ENCODE results near the gene VWA8. TPM values are rescaled to one million over a fixed set of nuclear protein-coding genes. Genes with fewer than 3 reads are reported as not detected.
"Not testable (repeated sequence)": the region's sequence is repeated elsewhere in the genome, so short reads cannot be mapped to it uniquely, and the experiment has no call there.

Gene VWA8
- total and polyA plus RNA-seq, 4 donors: 7.1 to 50.3 (median 12.4) TPM

GRCh38 chr13:41745496-41745895, 215.4 kb downstream of the VWA8 start:
- H3K27me3 ChIP-seq (ENCODE audit: control insufficient read depth in 4 of 4, insufficient read depth in 4 of 4, low read length in 3 of 4); H3K9ac ChIP-seq (ENCODE audit: low read depth in 1 of 2, low read length in 2 of 2); H3K4me1 ChIP-seq (ENCODE audit: control insufficient read depth in 4 of 4, insufficient read depth in 4 of 4, low read length in 3 of 4); H3K27ac ChIP-seq (ENCODE audit: low read depth in 1 of 2, low read length in 2 of 2); DNase-seq (ENCODE audit: low spot score); H3K36me3 ChIP-seq (ENCODE audit: control insufficient read depth in 4 of 4, insufficient read depth in 3 of 4, low read depth in 1 of 4, low read length in 3 of 4); H3K4me3 ChIP-seq (ENCODE audit: low read depth in 1 of 3, low read length in 3 of 3); H3K9me3 ChIP-seq (ENCODE audit: control insufficient read depth in 4 of 4, low read length in 3 of 4): not testable (repeated sequence)
- 96% methylated on average over 3 of the region's 3 CpGs for WGBS

DNA sequence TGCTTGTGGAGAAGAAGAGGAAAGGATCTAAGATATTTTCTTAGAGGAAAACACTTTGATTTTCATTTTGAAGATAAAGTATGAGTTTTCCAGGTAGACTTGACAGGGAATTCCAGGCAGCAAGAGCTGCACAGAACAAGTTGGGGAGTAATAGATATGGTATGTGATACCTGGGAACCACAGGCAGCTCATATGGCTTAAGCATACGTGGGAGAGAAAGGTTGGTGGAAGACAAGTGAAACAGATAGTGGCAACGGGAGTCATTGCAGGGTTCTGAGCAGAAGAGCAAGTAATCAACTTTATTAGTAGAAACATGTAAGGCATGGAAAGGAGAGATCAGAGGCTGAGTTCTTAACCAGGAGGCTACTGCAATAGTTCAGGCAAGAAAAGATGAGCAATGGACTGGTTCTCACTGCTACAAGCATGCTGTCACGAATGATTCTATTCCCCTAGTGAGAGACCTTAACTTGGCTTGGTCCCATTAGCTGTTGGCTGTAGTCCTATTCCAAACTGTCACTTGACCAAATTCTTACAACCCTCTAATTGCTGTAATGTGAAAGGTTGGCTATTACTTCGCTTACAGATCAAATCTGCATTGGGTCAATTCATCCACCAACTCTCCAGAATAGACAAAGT, 217.9 kb downstream of the VWA8 start:
- TF ChIP-seq CTCF (IDR thresholded peaks at IDR 0.05; ENCODE audit: low read depth, low read length, missing input control) (no peak), ZBTB33 (IDR thresholded peaks at IDR 0.05) (no peak)
- Histone ChIP-seq H3K4me1 (ENCODE audit: control insufficient read depth in 4 of 4, insufficient read depth in 4 of 4, low read length in 3 of 4) (no peaks in the 10 kb centered on the region), H3K27me3 (ENCODE audit: control insufficient read depth in 4 of 4, insufficient read depth in 4 of 4, low read length in 3 of 4) (no peaks in the 10 kb centered on the region), H3K9me3 (ENCODE audit: control insufficient read depth in 4 of 4, low read length in 3 of 4) (no peaks in the 10 kb centered on the region), H3K27ac (ENCODE audit: low read depth in 1 of 2, low read length in 2 of 2) (no peak overlapping the region), H3K4me3 (ENCODE audit: low read depth in 1 of 3, low read length in 3 of 3) (no peak overlapping the region), H3K9ac (ENCODE audit: low read depth in 1 of 2, low read length in 2 of 2) (no peak overlapping the region), H3K36me3 (ENCODE audit: control insufficient read depth in 4 of 4, insufficient read depth in 3 of 4, low read depth in 1 of 4, low read length in 3 of 4) (peaks cover 0 to 10% (median under 1%) of the 10 kb centered on the region in 4 donors)
- DNase-seq (ENCODE audit: low spot score): no peak
- 88% methylated on average over 4 of the region's 4 CpGs for WGBS

DNA sequence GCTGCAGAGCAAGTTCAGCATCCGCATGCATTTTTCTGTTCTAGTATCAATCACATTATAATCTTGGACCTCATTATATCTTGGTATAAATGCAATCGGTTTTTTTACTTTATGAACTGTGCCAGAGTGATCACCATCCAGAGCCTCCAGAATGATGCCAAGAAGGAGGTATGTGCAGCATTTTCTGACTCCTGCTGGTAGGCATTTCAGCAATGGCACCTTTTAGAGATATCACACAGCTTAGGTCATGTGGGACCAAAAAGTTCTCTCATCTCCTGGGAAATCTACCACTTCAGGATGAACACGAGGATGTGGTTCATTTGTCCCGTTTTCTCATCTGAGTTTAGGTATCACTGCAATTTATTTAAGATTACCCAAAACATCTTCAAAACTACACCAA, 220.4 kb downstream of the VWA8 start:
- no peaks in the 10 kb centered on the region for H3K4me1 ChIP-seq (ENCODE audit: control insufficient read depth in 4 of 4, insufficient read depth in 4 of 4, low read length in 3 of 4)
- H3K27me3 ChIP-seq (ENCODE audit: control insufficient read depth in 4 of 4, insufficient read depth in 4 of 4, low read length in 3 of 4): no peaks in the 10 kb centered on the region
- TF ChIP-seq HNF4G (IDR thresholded peaks at IDR 0.05) (no peak), NR2F2 (IDR thresholded peaks at IDR 0.05) (no peak), RAD21 (IDR thresholded peaks at IDR 0.05) (no peak)
- WGBS: 98% methylated on average over 4 of the region's 4 CpGs
- H3K9me3 ChIP-seq (ENCODE audit: control insufficient read depth in 4 of 4, low read length in 3 of 4): no peaks in the 10 kb centered on the region
- no peak overlapping the region for H3K27ac ChIP-seq (ENCODE audit: low read depth in 1 of 2, low read length in 2 of 2)
- no peak overlapping the region for H3K9ac ChIP-seq (ENCODE audit: low read depth in 1 of 2, low read length in 2 of 2)
- H3K4me3 ChIP-seq (ENCODE audit: low read depth in 1 of 3, low read length in 3 of 3): no peak overlapping the region
- no peak for DNase-seq (ENCODE audit: low spot score)
- H3K36me3 ChIP-seq (ENCODE audit: control insufficient read depth in 4 of 4, insufficient read depth in 3 of 4, low read depth in 1 of 4, low read length in 3 of 4): peaks cover 0 to 2% (median under 1%) of the 10 kb centered on the region in 4 donors

DNA sequence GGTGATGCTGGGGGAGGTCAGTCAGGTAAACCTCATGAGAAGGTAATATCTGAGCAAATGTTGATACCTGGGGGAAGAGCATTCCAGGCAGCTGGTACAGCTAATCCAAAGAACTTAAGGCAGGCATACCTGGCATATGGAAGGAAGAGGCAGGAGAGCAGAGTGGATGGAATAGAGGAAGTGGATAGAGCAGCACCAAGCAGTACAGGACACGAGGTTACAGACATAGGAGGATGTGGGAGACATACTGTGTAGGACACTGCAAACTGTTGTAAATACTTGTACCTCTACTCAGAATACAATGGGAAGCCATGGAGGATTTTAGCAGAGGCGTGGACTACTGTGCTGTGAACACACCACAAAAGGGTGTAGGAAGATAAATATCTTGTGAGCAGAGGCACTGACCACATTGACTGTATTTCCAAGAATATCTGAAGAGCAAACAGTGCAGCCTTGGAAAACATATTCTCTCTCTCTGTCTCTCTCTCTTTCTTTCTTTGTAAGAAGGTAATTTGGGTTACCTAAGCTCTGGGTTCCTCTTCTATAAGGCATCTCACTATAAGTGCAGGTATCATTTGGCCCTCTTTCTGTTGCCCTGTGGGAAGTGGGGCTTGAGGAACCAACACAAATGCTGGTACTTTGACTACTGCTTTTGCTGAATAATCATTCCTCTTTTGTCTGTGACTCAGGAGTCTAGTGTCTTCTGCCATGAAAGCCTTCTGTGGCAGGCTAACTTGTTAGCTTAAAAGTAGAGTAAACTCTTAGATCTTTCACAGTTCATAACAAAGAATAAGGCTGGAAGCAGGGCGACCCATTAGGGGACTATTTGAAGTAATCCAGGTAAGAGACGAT, 238.0 kb downstream of the VWA8 start:
- H3K36me3 ChIP-seq (ENCODE audit: control insufficient read depth in 4 of 4, insufficient read depth in 3 of 4, low read depth in 1 of 4, low read length in 3 of 4): peaks cover 1 to 17% (median 10%) of the 10 kb centered on the region in 4 donors
- no peaks in the 10 kb centered on the region for H3K9me3 ChIP-seq (ENCODE audit: control insufficient read depth in 4 of 4, low read length in 3 of 4)
- no peaks in the 10 kb centered on the region for H3K27me3 ChIP-seq (ENCODE audit: control insufficient read depth in 4 of 4, insufficient read depth in 4 of 4, low read length in 3 of 4)
- no peak for DNase-seq (ENCODE audit: low spot score)
- no peak for TF ChIP-seq JUND (IDR thresholded peaks at IDR 0.05)
- H3K27ac ChIP-seq (ENCODE audit: low read depth in 1 of 2, low read length in 2 of 2): peak overlapping the region in 1 of 2 donors; percentile 26
- peaks cover 0 to 7% (median 4%) of the 10 kb centered on the region in 4 donors for H3K4me1 ChIP-seq (ENCODE audit: control insufficient read depth in 4 of 4, insufficient read depth in 4 of 4, low read length in 3 of 4)
- WGBS: 95% methylated on average over 4 of the region's 4 CpGs
- H3K4me3 ChIP-seq (ENCODE audit: low read depth in 1 of 3, low read length in 3 of 3): no peak overlapping the region
- H3K9ac ChIP-seq (ENCODE audit: low read depth in 1 of 2, low read length in 2 of 2): no peak overlapping the region
